Endothelial cell of umbilical vein (primary cell): ENCODE measurements around the gene CTSD. TPM values are rescaled to one million over a fixed set of nuclear protein-coding genes. Genes with fewer than 3 reads are reported as not detected.

Experiments used
- BruUV-seq: library from RNA; stranded (reverse); fragments of 400-500 nt; replicated peaks from 2 replicates; lab custom pipeline; 2021; lab: Mats Ljungman, UMichigan
- CTCF ChIA-PET: fragments of 300-600, 350-600 bp; sonication (Branson Sonifier 250); formaldehyde crosslinking; loops from one replicate; lab custom pipeline; 2021; ENCODE audit warnings: antibody characterized with exemption, inconsistent platforms; lab: Charles Lee
- POLR2A ChIA-PET: fragments of 300-600, 350-600 bp; sonication (Branson Sonifier 250); formaldehyde crosslinking; loops from one replicate; lab custom pipeline; 2021; ENCODE audit warnings: antibody characterized with exemption, inconsistent platforms; lab: Charles Lee
- DNase-seq: peaks from one replicate; pipeline ENCODE4 v3.0.0-alpha.2; 2011; ENCODE audit warnings: low read depth, low spot score
- FAIRE-seq: peaks from 2 replicates; lab custom pipeline; 2011; peaks lifted over from hg19 to GRCh38; lab: Jason Lieb, UNC
- H2AFZ ChIP-seq: 2 replicates; pipeline ENCODE4 v1.6.0; 2012; ENCODE audit warnings: low read depth, low read length, control low read depth, inconsistent platforms
- H3K27ac ChIP-seq: 2 replicates; pipeline ENCODE4 v1.5.1; 2011; ENCODE audit warnings: low read depth, mild to moderate bottlenecking, control low read depth, low read length, moderate library complexity; ENCODE audit not compliant: insufficient read depth
- H3K27me3 ChIP-seq, 2 experiments: 2 replicates each; pipeline versions ENCODE4 v1.6.0 to v1.6.1; 2011; ENCODE audit warnings: low read length in 2 of 2, mixed read lengths in 1 of 2; ENCODE audit not compliant: control insufficient read depth in 2 of 2, insufficient read depth in 2 of 2
- H3K36me3 ChIP-seq, 2 experiments: 2 replicates in 1 of 2; 3 replicates in 1 of 2; pipeline ENCODE4 v1.5.1; 2011; ENCODE audit warnings: low read length in 2 of 2, mild to moderate bottlenecking in 1 of 2, moderate library complexity in 1 of 2; ENCODE audit not compliant: control insufficient read depth in 2 of 2, insufficient read depth in 2 of 2; ENCODE audit errors: extremely low read depth in 1 of 2
- H3K4me1 ChIP-seq: 3 replicates; pipeline ENCODE4 v1.5.1; 2011; ENCODE audit warnings: mild to moderate bottlenecking, low read length; ENCODE audit not compliant: control insufficient read depth, insufficient read depth; ENCODE audit errors: extremely low read depth
- H3K4me2 ChIP-seq: 2 replicates; pipeline ENCODE4 v1.6.1; 2011; ENCODE audit warnings: low read length, control low read depth, mixed read lengths; ENCODE audit not compliant: insufficient read depth
- H3K4me3 ChIP-seq, 3 experiments: fragments of 200-600 bp in 1 of 3; sonication (generic), shearing (Covaris generic) in 1 of 3; replicated peaks in 1 of 3; 2 replicates each; pipeline ENCODE4 v1.5.1; 2011 to 2016; ENCODE audit warnings: control low read depth in 3 of 3, low read length in 3 of 3, mild to moderate bottlenecking in 2 of 3, inconsistent platforms in 1 of 3, low read depth in 1 of 3, moderate library complexity in 1 of 3; ENCODE audit not compliant: insufficient read depth in 1 of 3
- H3K79me2 ChIP-seq: 2 replicates; pipeline ENCODE4 v1.6.0; 2012; ENCODE audit warnings: low read length, inconsistent platforms; ENCODE audit not compliant: control insufficient read depth, insufficient read depth
- H3K9ac ChIP-seq: replicated peaks from 2 replicates; pipeline ENCODE3; 2011; ENCODE audit warnings: low read length, control low read depth; ENCODE audit not compliant: insufficient read depth; ENCODE audit errors: extremely low read depth
- H3K9me1 ChIP-seq: replicated peaks from 3 replicates; pipeline ENCODE4 v1.6.0; 2011; ENCODE audit warnings: mild to moderate bottlenecking, low read length; ENCODE audit not compliant: control insufficient read depth, insufficient read depth; ENCODE audit errors: extremely low read depth
- H3K9me3 ChIP-seq: replicated peaks from 2 replicates; pipeline ENCODE4 v1.5.1; 2012; ENCODE audit warnings: low read length, inconsistent platforms; ENCODE audit not compliant: control insufficient read depth, insufficient read depth
- H4K20me1 ChIP-seq: replicated peaks from 2 replicates; pipeline ENCODE3; 2011; ENCODE audit warnings: mild to moderate bottlenecking, low read length; ENCODE audit not compliant: control insufficient read depth, insufficient read depth; ENCODE audit errors: extremely low read depth
- EZH2 ChIP-seq: IDR thresholded peaks from 2 replicates; pipeline ENCODE4 v1.6.1; 2012; ENCODE audit warnings: borderline replicate concordance, low read depth, mild to moderate bottlenecking, moderate library complexity, low read length, inconsistent platforms; ENCODE audit not compliant: severe bottlenecking
- FOS ChIP-seq: IDR thresholded peaks from 2 replicates; pipeline ENCODE4 v1.6.1; 2011; ENCODE audit warnings: mild to moderate bottlenecking, low read length, moderate library complexity, borderline replicate concordance; ENCODE audit not compliant: insufficient read depth
- GATA2 ChIP-seq: IDR thresholded peaks from 2 replicates; pipeline ENCODE4 v1.7.0; 2011; ENCODE audit warnings: low read depth, mild to moderate bottlenecking, moderate library complexity, mixed read lengths, low read length; ENCODE audit not compliant: insufficient read length, insufficient read depth
- JUN ChIP-seq: IDR thresholded peaks from 2 replicates; pipeline ENCODE4 v1.6.1; 2011; ENCODE audit warnings: borderline replicate concordance, low read depth; ENCODE audit not compliant: insufficient read length, insufficient read depth
- MYC ChIP-seq: IDR thresholded peaks from one replicate; pipeline ENCODE4 v1.6.1; 2011; ENCODE audit warnings: mild to moderate bottlenecking, low read depth, low read length
- POLR2A ChIP-seq: IDR thresholded peaks from 2 replicates; pipeline ENCODE4 v1.6.1; 2012; ENCODE audit warnings: low read depth, mild to moderate bottlenecking, control low read depth, low read length
- POLR2AphosphoS5 ChIP-seq: IDR thresholded peaks from 2 replicates; pipeline ENCODE4 v1.6.1; 2012; ENCODE audit warnings: low read depth, mild to moderate bottlenecking, control low read depth, low read length, moderate library complexity; ENCODE audit not compliant: insufficient read depth
- dilution Hi-C: fragments of 300-500 bp; cut with MboI; formaldehyde crosslinking; loops from one replicate; pipeline ENCODE4 v1.15.0; 2019; ENCODE audit warnings: low sequenced_read_pairs; ENCODE audit not compliant: extremely low pct_ligation_motif_present
- intact Hi-C: fragments of 100-400 bp; cut with micrococcal nuclease; formaldehyde crosslinking; loops from one replicate; pipeline ENCODE4 v1.10.0; 2022
- polyA plus RNA-seq, 4 experiments: library from polyadenylated mRNA; depleted of rRNA in 3 of 4; stranded (reverse) in 3 of 4; unstranded in 1 of 4; fragments of >200 nt; gene quantifications; 2 replicates each; pipeline versions ENCODE4 v1.2.1 to v1.2.3, GENCODE V29; 2011 to 2012; ENCODE audit warnings: missing spikeins in 1 of 4
- total RNA-seq: library from RNA; stranded (reverse); gene quantifications from 2 replicates; pipeline ENCODE4 v1.2.3, GENCODE V29; 2021
- TF ChIP-seq, protein P1 (sequence below), 2 donors: IDR thresholded peaks; 1 replicate in 1 of 2; 2 replicates in 1 of 2; pipeline ENCODE4 v1.5.1; 2011; ENCODE audit warnings: low read length in 2 of 2, mild to moderate bottlenecking in 2 of 2, moderate library complexity in 2 of 2, control low read depth in 1 of 2, inconsistent platforms in 1 of 2, low read depth in 1 of 2; ENCODE audit not compliant: insufficient read depth in 1 of 2; ENCODE audit errors: extremely low read depth in 1 of 2
- TF ChIP-seq, protein P2 (sequence below): IDR thresholded peaks from 2 replicates; pipeline ENCODE4 v1.6.1; 2011; ENCODE audit not compliant: insufficient read depth, insufficient read length

CTSD gene
- total and polyA plus RNA-seq, 2 donors (not counting 3 experiments of a cell fraction or from before 2014, with no cell fraction given): 215 to 248 TPM

DNA sequence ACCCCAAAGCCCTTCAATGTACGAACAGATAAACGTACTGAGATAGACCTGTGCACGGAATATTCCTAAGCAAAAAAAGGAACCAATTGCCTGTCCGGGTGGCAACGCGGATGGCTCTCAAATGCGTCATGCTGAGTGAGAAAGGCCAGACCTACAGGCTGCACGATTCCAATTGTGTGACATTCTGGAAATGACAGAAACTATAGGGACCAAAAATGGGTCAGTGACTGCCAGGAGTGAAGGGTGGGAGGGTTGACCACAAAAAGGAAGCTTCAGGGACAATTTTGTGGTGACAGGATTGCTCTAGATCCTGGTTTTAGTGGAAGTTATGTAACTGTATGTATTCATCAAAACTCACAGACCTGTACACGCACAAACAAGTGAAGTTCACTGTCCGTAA is 47.0 kb upstream of the CTSD start:
- Histone ChIP-seq H3K9me1 (no peaks in the 10 kb centered on the region), H3K9me3 (no peaks in the 10 kb centered on the region), H3K36me3 (no peaks in the 10 kb centered on the region), H3K79me2 (no peaks in the 10 kb centered on the region), H4K20me1 (no peaks in the 10 kb centered on the region), H3K4me3 (no peak overlapping the region), H3K9ac (no peak overlapping the region), H3K27ac (no peak overlapping the region), H3K4me2 (no peak overlapping the region), H3K27me3 (peaks cover 0 to 2% of the 10 kb centered on the region in 2 experiments), H2AFZ (no peak overlapping the region), H3K4me1 (no peaks in the 10 kb centered on the region)
- BruUV-seq: no TSS peak
- ChIA-PET POLR2A (no interaction called here), CTCF (interaction anchor here (0.7 kb wide), 1 partner anchor 158 kb away, joined by 3 read pairs; no protein-coding TSS in a partner anchor)
- no peak for FAIRE-seq
- TF ChIP-seq, protein P1, sequence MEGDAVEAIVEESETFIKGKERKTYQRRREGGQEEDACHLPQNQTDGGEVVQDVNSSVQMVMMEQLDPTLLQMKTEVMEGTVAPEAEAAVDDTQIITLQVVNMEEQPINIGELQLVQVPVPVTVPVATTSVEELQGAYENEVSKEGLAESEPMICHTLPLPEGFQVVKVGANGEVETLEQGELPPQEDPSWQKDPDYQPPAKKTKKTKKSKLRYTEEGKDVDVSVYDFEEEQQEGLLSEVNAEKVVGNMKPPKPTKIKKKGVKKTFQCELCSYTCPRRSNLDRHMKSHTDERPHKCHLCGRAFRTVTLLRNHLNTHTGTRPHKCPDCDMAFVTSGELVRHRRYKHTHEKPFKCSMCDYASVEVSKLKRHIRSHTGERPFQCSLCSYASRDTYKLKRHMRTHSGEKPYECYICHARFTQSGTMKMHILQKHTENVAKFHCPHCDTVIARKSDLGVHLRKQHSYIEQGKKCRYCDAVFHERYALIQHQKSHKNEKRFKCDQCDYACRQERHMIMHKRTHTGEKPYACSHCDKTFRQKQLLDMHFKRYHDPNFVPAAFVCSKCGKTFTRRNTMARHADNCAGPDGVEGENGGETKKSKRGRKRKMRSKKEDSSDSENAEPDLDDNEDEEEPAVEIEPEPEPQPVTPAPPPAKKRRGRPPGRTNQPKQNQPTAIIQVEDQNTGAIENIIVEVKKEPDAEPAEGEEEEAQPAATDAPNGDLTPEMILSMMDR (IDR thresholded peaks at IDR 0.05; ENCODE audit: extremely low read depth in 1 of 2, insufficient read depth in 1 of 2, low read depth in 1 of 2, low read length in 2 of 2): no peak
- no peak for TF ChIP-seq POLR2A
- no peak for TF ChIP-seq GATA2
- TF ChIP-seq, protein P2, sequence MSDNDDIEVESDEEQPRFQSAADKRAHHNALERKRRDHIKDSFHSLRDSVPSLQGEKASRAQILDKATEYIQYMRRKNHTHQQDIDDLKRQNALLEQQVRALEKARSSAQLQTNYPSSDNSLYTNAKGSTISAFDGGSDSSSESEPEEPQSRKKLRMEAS: no peak
- TF ChIP-seq POLR2AphosphoS5: no peak
- no peak for TF ChIP-seq MYC
- no peak for TF ChIP-seq EZH2
- TF ChIP-seq FOS: no peak
- TF ChIP-seq JUN: no peak
- no peak for DNase-seq
- dilution Hi-C loops: no loop called here
- intact Hi-C loops: no loop called here
